ENCODE data around the gene UBXN6. TPM values are rescaled to one million over a fixed set of nuclear protein-coding genes. Genes with fewer than 3 reads are reported as not detected.

Gene UBXN6
- total RNA-seq, 2 donors from 2014 or later, result 31.1 to 42.4 TPM

DNA sequence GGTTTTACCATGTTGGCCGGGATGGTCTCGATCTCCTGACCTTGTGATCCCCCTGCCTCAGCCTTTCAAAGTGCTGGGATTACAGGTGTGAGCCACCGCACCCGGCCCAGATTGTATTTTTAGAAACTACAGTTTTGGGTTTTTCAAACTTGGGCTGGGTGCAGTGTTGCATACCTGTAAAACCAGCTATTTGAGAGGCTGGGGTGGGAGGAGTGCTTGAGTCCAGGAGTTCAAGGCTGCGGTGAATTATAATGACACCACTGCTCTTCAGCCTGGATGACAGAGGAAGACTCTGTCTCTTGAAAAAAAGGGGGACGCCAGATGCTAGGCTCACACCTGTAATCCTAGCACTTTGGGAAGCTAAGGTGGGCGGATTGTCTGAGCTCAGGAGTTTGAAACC is 51.0 kb downstream of the UBXN6 start:
- no peak for ATAC-seq
- H3K27ac Mint-ChIP-seq, result no peak overlapping the region
- no peak for DNase-seq (ENCODE audit: low spot score in 2 of 2)
- no peaks in the 10 kb centered on the region for H3K9me3 Mint-ChIP-seq
- H3K36me3 Mint-ChIP-seq, result peaks cover 26 to 40% of the 10 kb centered on the region in 2 donors

DNA sequence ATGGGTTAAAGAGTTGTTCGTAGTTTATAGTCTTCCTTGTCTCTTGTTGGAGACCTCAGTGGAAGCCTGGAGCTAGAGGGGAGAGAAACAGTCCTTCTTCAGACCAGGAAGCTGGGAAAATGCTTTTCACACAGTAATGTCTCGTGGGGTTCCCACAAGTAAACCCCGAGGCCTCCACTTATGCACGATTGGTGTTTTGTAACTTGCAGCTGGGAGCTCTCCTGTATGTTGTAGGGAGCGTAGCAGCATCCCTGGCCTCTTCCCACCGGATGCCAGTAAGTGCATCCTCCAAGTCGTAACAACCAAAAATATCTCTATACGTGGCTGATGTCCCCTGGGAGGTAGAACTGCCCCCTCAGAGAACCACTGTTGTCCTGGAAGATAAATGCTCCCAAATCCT is 51.6 kb downstream of the UBXN6 start:
- no peaks in the 10 kb centered on the region for H3K9me3 Mint-ChIP-seq
- H3K27ac Mint-ChIP-seq, result peak overlapping the region in 1 of 2 donors; percentile 50
- H3K36me3 Mint-ChIP-seq, result peaks cover 26 to 40% of the 10 kb centered on the region in 2 donors
- ATAC-seq, result no peak
- DNase-seq (ENCODE audit: low spot score in 2 of 2), result no peak

DNA sequence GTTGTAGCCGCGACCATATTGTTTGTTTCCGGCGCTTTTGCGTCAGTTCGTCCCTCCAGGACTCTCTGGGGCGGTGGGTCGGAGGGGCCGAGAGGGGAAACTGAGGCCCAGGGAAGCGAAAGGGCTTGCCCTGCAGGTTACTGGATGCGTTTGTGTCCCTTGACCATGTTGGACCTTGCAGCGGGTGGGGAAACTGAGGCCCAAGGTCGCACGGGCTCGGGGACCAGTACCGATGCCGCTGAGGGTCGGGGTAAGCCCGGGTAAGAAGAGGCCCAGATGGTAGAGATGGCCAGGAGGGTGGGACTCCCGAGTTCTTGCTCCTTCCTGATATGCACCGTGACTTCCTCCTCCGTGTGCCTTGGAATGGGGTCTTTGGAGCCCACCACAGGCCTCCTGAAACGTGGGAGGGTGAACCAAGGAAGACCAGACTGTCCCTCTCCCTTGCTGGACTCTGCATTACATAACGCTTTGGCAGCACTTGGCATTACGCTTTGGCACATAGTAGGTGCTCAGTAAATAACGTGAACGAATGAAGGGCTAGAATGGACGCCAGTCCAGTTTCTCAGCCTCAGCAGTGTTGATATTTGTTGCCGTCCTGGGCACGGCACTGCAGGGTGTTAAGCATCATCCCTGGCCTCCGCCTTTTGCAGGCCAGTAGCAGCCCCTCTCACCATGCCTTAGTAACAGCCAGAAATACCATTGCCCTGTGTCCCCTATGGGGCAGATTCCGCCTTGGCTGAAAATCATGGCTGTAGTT is 54.4 kb downstream of the UBXN6 start:
- ATAC-seq, result no peak
- DNase-seq (ENCODE audit: low spot score in 2 of 2), result no peak
- Mint-ChIP-seq H3K27ac (peak overlapping the region; percentile 94 to 97), H3K9me3 (no peaks in the 10 kb centered on the region), H3K36me3 (peaks cover 30 to 39% of the 10 kb centered on the region in 2 donors)

DNA sequence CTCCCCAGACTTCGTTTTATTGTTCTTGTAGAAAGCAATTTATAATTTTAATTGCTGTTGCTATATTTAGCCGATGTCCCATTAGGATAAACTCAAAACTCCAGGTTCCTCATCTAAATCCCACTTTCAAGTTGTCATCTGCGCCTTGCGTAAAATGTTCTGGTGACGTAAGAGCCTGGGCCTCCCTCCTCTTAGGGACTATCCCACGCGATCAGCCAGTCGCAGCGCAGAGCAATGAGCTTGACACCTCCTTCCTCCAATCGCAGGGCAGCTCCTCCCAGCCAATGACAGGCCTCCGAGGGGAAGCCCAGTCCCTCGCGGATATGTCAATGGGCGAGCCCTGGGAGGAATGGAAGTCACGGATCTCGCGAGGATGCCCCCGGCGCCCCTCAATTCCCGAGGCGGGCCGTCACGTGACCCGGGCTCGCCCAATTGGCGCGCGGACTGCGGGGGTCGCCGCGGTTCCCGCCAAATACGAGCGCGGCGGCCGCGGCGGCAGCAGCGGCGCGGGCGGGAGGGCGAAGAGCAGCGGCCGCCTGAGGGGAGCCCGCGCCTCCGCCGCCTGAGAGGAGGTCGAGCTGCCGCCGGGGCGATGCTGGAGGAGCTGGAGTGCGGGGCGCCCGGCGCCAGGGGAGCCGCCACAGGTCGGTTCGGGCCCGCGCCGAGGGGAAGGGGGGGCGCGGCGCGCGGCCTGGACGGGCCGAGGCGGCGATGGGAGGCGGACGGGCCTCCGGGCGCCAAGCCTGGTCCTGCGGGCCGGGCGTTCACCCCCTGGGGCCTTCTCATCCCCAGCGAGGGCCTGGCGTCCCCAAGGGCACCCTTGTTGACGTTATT is 55.2 kb downstream of the UBXN6 start, which contains the start of gene CHAF1A:
TSS of gene CHAF1A (plus strand) at position 470 of the 834 bp plus-strand sequence. CDS start at position 593, 123 bp downstream.
- DNase-seq (ENCODE audit: low spot score in 2 of 2) (peak; percentile 99 to 100), ATAC-seq (peak; percentile 94 to 95)
- Mint-ChIP-seq H3K36me3 (peaks cover 30 to 42% of the 10 kb centered on the region in 2 donors), H3K9me3 (no peaks in the 10 kb centered on the region), H3K27ac (peak within 1 kb of the TSS; percentile 94 to 97)

DNA sequence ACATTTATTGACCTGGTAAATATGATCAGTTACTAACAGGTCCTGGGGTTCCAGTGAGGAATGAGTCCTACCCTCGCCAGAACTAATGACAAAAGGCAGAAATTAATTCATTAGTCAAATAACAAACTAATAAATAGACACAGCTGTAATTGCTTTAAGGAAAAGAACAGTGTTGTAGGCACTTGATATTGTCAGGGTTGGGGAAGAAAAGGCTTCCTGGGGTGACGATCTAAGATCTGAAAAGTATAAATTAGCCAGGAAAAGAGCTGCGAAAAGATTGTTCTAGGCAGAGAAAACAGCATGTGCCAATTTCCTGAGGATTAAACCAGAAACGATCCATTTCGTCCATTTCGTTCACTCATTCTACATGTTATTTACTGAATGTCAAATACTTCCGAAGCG is 55.8 kb downstream of the UBXN6 start:
- DNase-seq (ENCODE audit: low spot score in 2 of 2) (no peak), ATAC-seq (no peak)
- peaks cover 31 to 47% of the 10 kb centered on the region in 2 donors for H3K36me3 Mint-ChIP-seq
- H3K9me3 Mint-ChIP-seq, result no peaks in the 10 kb centered on the region
- H3K27ac Mint-ChIP-seq, result peak overlapping the region; percentile 94 to 96

DNA sequence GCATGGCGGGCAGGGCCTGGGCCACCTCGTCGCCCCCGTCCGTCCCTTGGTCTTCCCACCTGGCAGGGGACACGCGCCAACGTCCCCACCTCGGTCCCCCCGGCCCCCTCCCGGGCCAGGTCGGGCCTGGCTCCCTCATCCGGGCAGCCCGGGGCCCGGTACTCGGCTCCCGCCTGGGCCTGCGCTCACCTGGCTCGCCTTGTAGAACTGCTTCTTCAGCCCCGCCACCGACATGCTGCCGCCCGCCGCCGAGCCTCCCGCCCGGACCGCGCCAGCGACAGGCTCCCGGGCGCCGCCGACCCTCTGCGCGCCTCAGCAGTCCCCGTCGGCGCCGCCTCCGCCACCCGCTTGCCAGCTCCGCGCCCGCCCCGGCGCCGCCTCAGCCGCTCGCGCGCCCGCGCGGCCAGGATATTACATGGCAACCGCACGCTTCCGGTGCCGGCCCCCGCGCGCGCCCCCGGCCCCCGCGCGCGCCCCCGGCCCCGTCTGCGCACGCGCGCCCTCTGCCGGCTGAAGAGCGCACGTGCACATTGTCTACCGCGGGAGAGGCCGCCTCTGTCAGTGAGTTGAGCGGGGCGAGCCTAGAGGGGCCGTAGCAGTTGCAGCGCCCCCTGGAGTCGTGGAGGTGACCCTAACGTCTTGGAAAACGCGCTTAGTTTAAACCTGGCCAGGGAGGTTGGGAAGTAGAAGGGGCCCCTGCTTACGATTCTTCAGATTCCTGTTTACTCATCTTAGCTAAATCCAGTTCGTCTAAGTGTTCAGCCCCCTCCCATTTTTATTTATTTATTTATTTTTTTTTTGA is 57.3 kb downstream of the UBXN6 start, which contains the start of gene SH3GL1:
TSS of gene SH3GL1 (minus strand) at position 413 of the 802 bp plus-strand sequence. CDS start at position 234, 179 bp downstream.
- DNase-seq (ENCODE audit: low spot score in 2 of 2), result peak; percentile 94 to 95
- peaks cover 30 to 44% of the 10 kb centered on the region in 2 donors for H3K36me3 Mint-ChIP-seq
- H3K9me3 Mint-ChIP-seq, result no peaks in the 10 kb centered on the region
- ATAC-seq, result peak; percentile 69 to 70
- H3K27ac Mint-ChIP-seq, result peak within 1 kb of the TSS; percentile 94 to 96

DNA sequence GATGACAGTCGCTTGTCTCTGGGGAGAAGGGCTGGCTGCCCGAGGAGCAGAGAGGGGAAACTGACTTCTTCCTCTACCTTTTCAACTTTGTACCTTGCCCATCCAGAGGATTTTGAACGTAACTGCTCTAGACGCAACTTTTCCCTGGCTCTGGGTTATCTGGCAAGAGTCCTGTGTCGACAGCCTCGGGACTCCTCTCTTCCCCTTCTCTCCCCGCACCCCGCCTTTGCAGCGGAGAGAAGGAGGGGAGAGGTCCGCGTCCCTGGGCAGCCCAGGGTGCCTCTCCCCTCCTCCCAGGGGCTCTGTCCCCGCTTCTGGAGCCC is 57.8 kb downstream of the UBXN6 start:
- ATAC-seq (peak; percentile 4), DNase-seq (ENCODE audit: low spot score in 2 of 2) (peak in 1 of 2 donors; percentile 64)
- H3K36me3 Mint-ChIP-seq, result peaks cover 27 to 46% of the 10 kb centered on the region in 2 donors
- no peaks in the 10 kb centered on the region for H3K9me3 Mint-ChIP-seq
- H3K27ac Mint-ChIP-seq, result peak overlapping the region; percentile 92 to 94

DNA sequence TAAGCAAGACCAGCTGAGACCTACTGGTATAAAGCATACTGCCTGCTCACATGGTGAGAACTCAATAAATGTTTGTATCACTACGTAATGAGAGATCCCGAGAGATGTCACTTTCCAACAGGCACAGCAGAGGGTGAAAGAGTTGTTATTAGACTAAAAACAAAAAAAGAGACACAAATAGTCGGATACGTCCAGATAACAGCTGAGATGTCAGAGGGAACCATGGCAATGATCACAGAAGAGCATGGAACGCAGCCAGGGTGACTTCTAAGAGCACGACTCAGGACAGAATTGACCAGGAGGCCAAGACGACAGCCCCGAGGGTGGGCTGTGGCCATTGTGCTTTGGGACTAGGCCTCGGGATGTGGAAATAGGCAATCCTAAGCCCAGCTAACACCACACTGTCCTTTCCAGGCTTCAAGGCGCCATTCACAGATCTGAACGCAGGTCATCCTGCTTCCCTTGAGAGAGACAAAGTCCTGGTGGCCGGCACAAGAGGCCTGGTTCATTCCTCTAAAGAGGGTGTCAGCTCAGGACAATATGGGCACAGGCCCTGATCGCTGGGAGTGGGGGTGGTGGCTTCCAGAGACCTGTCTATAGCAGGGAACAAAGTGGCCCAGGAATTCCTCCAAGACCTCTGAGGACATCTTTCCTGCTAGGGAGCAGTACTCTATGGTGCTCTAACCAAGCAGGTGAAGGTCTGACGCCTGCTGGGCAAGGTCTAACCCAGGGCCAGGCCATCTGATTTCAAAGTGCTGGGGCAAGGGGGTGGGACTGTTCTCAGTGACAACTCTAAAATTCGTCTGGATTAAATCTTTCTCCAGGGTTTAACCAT is 60.4 kb downstream of the UBXN6 start:
- peaks cover 16 to 30% of the 10 kb centered on the region in 2 donors for H3K36me3 Mint-ChIP-seq
- no peak for ATAC-seq
- no peak overlapping the region for H3K27ac Mint-ChIP-seq
- H3K9me3 Mint-ChIP-seq, result no peaks in the 10 kb centered on the region
- no peak for DNase-seq (ENCODE audit: low spot score in 2 of 2)

Other genes with a start within 250 kb of the UBXN6 start
- 10 to 100 TPM in 1 of 2 donors, 1 to 10 TPM in 1; 1.4 to 34.9 TPM for gene EBI3, start 228.3 kb downstream of the UBXN6 start, total RNA-seq
- gene YJU2, start 210.7 kb downstream of the UBXN6 start, total RNA-seq, result 10 to 100 TPM; 22.7 to 28.0 TPM
- not detected for gene SHD, start 178.5 kb downstream of the UBXN6 start, total RNA-seq
- gene TMIGD2, start 155.4 kb downstream of the UBXN6 start, total RNA-seq, result 10 to 100 TPM; 10.7 to 45.2 TPM
- 10 to 100 TPM; 15.3 to 38.0 TPM for gene FSD1, start 153.2 kb downstream of the UBXN6 start, total RNA-seq
- 10 to 100 TPM; 17.4 to 22.3 TPM for gene STAP2, start 119.0 kb downstream of the UBXN6 start, total RNA-seq
- gene MPND, start 114.2 kb downstream of the UBXN6 start, total RNA-seq, result 10 to 100 TPM; 18.4 to 22.0 TPM
- 10 to 100 TPM; 40.9 to 53.4 TPM for gene SH3GL1, start 57.2 kb downstream of the UBXN6 start, total RNA-seq
- gene CHAF1A, start 55.2 kb downstream of the UBXN6 start, total RNA-seq, result 10 to 100 TPM; 67.1 to 93.6 TPM
- 10 to 100 TPM; 49.2 to 64.7 TPM for gene HDGFL2, start 14.5 kb upstream of the UBXN6 start, total RNA-seq
- gene PLIN4, start 60.7 kb upstream of the UBXN6 start, total RNA-seq, result under 1 TPM in 1 of 2 donors, not detected in 1; 0.08 TPM
- under 1 TPM in 1 of 2 donors, not detected in 1; 0.41 TPM for gene PLIN5, start 77.4 kb upstream of the UBXN6 start, total RNA-seq
- 1 to 10 TPM in 1 of 2 donors, under 1 TPM in 1; 0.23 to 3.0 TPM for gene LRG1, start 82.2 kb upstream of the UBXN6 start, total RNA-seq
- gene SEMA6B, start 101.9 kb upstream of the UBXN6 start, total RNA-seq, result not detected
- gene TNFAIP8L1, start 181.7 kb upstream of the UBXN6 start, total RNA-seq, result 10 to 100 TPM; 25.9 to 31.3 TPM
- 10 to 100 TPM; 40.2 to 48.5 TPM for gene MYDGF, start 212.5 kb upstream of the UBXN6 start, total RNA-seq